A549 (cell line): ENCODE results near the gene MAP3K8. TPM values are rescaled to one million over a fixed set of nuclear protein-coding genes. Genes with fewer than 3 reads are reported as not detected.
A peak's percentile ranks its signal among the peaks of the same experiment; 100 is the strongest.

ENCODE experiments used
- ATAC-seq, 2 experiments: fragments of 200-7000 bp in 1 of 2; fragments of >200 bp in 1 of 2; cut with Nextera tagmentation in 1 of 2; cut with Tn5 transposase in 1 of 2; 3 replicates each; pipeline versions ENCODE4 v1.8.0 to v1.9.1; 2018 to 2020; ENCODE audit warnings: mild to moderate bottlenecking in 1 of 2, moderate library complexity in 1 of 2
- CTCF ChIA-PET: fragments of 300-600 bp; sonication (Branson Sonifier 250); formaldehyde crosslinking; extraction: SDS; loops from one replicate; lab custom pipeline; 2021; ENCODE audit warnings: antibody characterized with exemption, inconsistent platforms; lab: Yijun Ruan, JAX
- POLR2A ChIA-PET: fragments of 350-600 bp; formaldehyde crosslinking; extraction: SDS; loops from one replicate; lab custom pipeline; 2021; ENCODE audit warnings: antibody characterized with exemption, inconsistent platforms; lab: Yijun Ruan, JAX
- DNase-seq, 2 experiments: peaks; one replicate each; pipeline versions ENCODE4 v3.0.0 to v3.0.0-alpha.2; 2011 to 2016; ENCODE audit warnings: low read depth in 1 of 2, low spot score in 1 of 2
- FAIRE-seq: peaks from 2 replicates; lab custom pipeline; 2011; peaks lifted over from hg19 to GRCh38; lab: Jason Lieb, UNC
- H3K27ac ChIP-seq, 2 experiments: fragments of >200 bp; sonication (Bioruptor Twin); formaldehyde crosslinking; 3 replicates each; pipeline ENCODE4 v1.5.1; 2016 to 2017
- H3K4me1 ChIP-seq: fragments of >200 bp; sonication (Bioruptor Twin); formaldehyde crosslinking; 3 replicates; pipeline ENCODE4 v1.6.1; 2016
- H3K4me2 ChIP-seq: fragments of >200 bp; sonication (Bioruptor Twin); formaldehyde crosslinking; 3 replicates; pipeline ENCODE4 v1.6.1; 2016
- H3K4me3 ChIP-seq: fragments of >200 bp; sonication (Bioruptor Twin); formaldehyde crosslinking; 3 replicates; pipeline ENCODE4 v1.5.1; 2016
- H3K9me3 ChIP-seq: fragments of >200 bp; sonication (Bioruptor Twin); formaldehyde crosslinking; 3 replicates; pipeline ENCODE4 v1.6.1; 2016
- CBX2 ChIP-seq: fragments of 200-600 bp; sonication (generic); IDR thresholded peaks from 2 replicates; pipeline ENCODE4 v1.6.1; 2016; ENCODE audit warnings: low read depth, mild to moderate bottlenecking, borderline replicate concordance
- CBX8 ChIP-seq: fragments of 200-600 bp; sonication (generic); IDR thresholded peaks from 2 replicates; pipeline ENCODE4 v1.6.1; 2016
- CHD2 ChIP-seq: fragments of 150-350 bp; IDR thresholded peaks from 2 replicates; pipeline ENCODE4 v1.6.1; 2014; ENCODE audit warnings: low read length; ENCODE audit not compliant: partially characterized antibody
- EHF ChIP-seq: fragments of 250-450 bp; sonication (Bioruptor Pico); IDR thresholded peaks from 2 replicates; pipeline ENCODE4 v1.5.0; 2020; ENCODE audit warnings: mild to moderate bottlenecking
- EHMT2 ChIP-seq: fragments of 200-600 bp; sonication (generic); IDR thresholded peaks from 2 replicates; pipeline ENCODE4 v1.6.1; 2016; ENCODE audit warnings: antibody characterized with exemption, low read depth, mild to moderate bottlenecking, moderate library complexity
- FOSB ChIP-seq: fragments of 250-450 bp; sonication (Bioruptor Pico); IDR thresholded peaks from 2 replicates; pipeline ENCODE4 v1.5.0; 2020; ENCODE audit warnings: mild to moderate bottlenecking, moderate library complexity
- HDAC2 ChIP-seq: fragments of 200-600 bp; sonication (generic); IDR thresholded peaks from 2 replicates; pipeline ENCODE4 v1.6.1; 2016
- JUNB ChIP-seq: fragments of >200 bp; sonication (Bioruptor Twin); formaldehyde crosslinking; IDR thresholded peaks from 2 replicates; pipeline ENCODE4 v1.6.1; 2016
- KDM1A ChIP-seq: fragments of 200-600 bp; sonication (generic); IDR thresholded peaks from 2 replicates; pipeline ENCODE4 v1.6.1; 2016; ENCODE audit warnings: low read depth, mild to moderate bottlenecking
- KDM5A ChIP-seq: fragments of 200-600 bp; sonication (generic); IDR thresholded peaks from 2 replicates; pipeline ENCODE4 v1.6.1; 2016; ENCODE audit warnings: antibody characterized with exemption, mild to moderate bottlenecking
- MAZ ChIP-seq: fragments of 150-350 bp; IDR thresholded peaks from 2 replicates; pipeline ENCODE4 v1.6.1; 2014; ENCODE audit warnings: antibody characterized with exemption, low read depth, low read length, borderline replicate concordance
- NPAS2 ChIP-seq: fragments of 250-450 bp; sonication (Bioruptor Pico); IDR thresholded peaks from 2 replicates; pipeline ENCODE4 v1.8.0; 2022; ENCODE audit warnings: mild to moderate bottlenecking, moderate library complexity, borderline replicate concordance
- POLR2A ChIP-seq: IDR thresholded peaks from 2 replicates; pipeline ENCODE4 v1.6.1; 2012; ENCODE audit warnings: mild to moderate bottlenecking, low read length
- POLR2AphosphoS2 ChIP-seq: conservative IDR thresholded peaks from 2 replicates; pipeline ENCODE4 v1.6.1; 2012; ENCODE audit warnings: low read length, improper control_type of control experiment, inconsistent platforms
- SMC3 ChIP-seq: fragments of >200 bp; sonication (Bioruptor Twin); formaldehyde crosslinking; IDR thresholded peaks from 3 replicates; pipeline ENCODE4 v1.6.1; 2018; ENCODE audit warnings: inconsistent platforms
- SREBF2 ChIP-seq: fragments of 450-650 bp; IDR thresholded peaks from 2 replicates; pipeline ENCODE4 v1.6.1; 2014; ENCODE audit warnings: mild to moderate bottlenecking, moderate library complexity
- TP53 ChIP-seq: fragments of 250-450 bp; sonication (Bioruptor Pico); IDR thresholded peaks from 2 replicates; pipeline ENCODE4 v1.5.0; 2021; ENCODE audit warnings: mild to moderate bottlenecking, moderate library complexity
- ZNF302 ChIP-seq: fragments of 250-450 bp; sonication (Bioruptor Pico); IDR thresholded peaks from 2 replicates; pipeline ENCODE4 v1.9.0; 2021; ENCODE audit warnings: inconsistent platforms, mild to moderate bottlenecking, moderate library complexity
- ZSCAN20 ChIP-seq: fragments of 250-450 bp; sonication (Bioruptor Pico); IDR thresholded peaks from 2 replicates; pipeline ENCODE4 v1.8.0; 2022; ENCODE audit warnings: mild to moderate bottlenecking, moderate library complexity
- WGBS: methylation state at CpG from one replicate; pipeline ENCODE4 v1.1.6; 2017; ENCODE audit errors: missing lambda C conversion rate; 5-methylcytosine and 5-hydroxymethylcytosine counted together
- polyA plus RNA-seq, 4 experiments: library from polyadenylated mRNA; depleted of rRNA in 3 of 4; stranded (reverse); fragments of >200 nt; fragmentation: RNase III in 1 of 4; extraction: RNeasy Plus Mini Kit Qiagen cat#74134 plus additional on column Dnase treatment in 1 of 4; gene quantifications; 2 replicates in 3 of 4; 3 replicates in 1 of 4; pipeline ENCODE4 v1.2.3, GENCODE V29; 2011 to 2017
- TF ChIP-seq, protein P1 (sequence below): fragments of 200-600 bp; sonication (generic); IDR thresholded peaks from 2 replicates; pipeline ENCODE4 v1.6.1; 2016; ENCODE audit warnings: antibody characterized with exemption, mild to moderate bottlenecking, moderate library complexity
- TF ChIP-seq, protein P2 (sequence below): IDR thresholded peaks from 2 replicates; pipeline ENCODE4 v1.6.1; 2012
- TF ChIP-seq, protein P3 (sequence below): IDR thresholded peaks from 2 replicates; pipeline ENCODE4 v1.6.1; 2012; ENCODE audit warnings: low read depth, borderline replicate concordance
- TF ChIP-seq, protein P4 (sequence below): fragments of >200 bp; sonication (Bioruptor Twin); formaldehyde crosslinking; IDR thresholded peaks from 3 replicates; pipeline ENCODE4 v1.6.1; 2016
- TF ChIP-seq, protein P5 (sequence below): fragments of >200 bp; sonication (Bioruptor Twin); formaldehyde crosslinking; IDR thresholded peaks from 3 replicates; pipeline ENCODE4 v1.5.1; 2016
- TF ChIP-seq, protein P6 (sequence below): fragments of >200 bp; sonication (Bioruptor Twin); formaldehyde crosslinking; IDR thresholded peaks from 2 replicates; pipeline ENCODE4 v1.6.1; 2016

The MAP3K8 gene
- polyA plus RNA-seq, 2 of the 4 experiments (the other 2 are of a cell fraction) = 26.4 to 50.8 TPM

DNA sequence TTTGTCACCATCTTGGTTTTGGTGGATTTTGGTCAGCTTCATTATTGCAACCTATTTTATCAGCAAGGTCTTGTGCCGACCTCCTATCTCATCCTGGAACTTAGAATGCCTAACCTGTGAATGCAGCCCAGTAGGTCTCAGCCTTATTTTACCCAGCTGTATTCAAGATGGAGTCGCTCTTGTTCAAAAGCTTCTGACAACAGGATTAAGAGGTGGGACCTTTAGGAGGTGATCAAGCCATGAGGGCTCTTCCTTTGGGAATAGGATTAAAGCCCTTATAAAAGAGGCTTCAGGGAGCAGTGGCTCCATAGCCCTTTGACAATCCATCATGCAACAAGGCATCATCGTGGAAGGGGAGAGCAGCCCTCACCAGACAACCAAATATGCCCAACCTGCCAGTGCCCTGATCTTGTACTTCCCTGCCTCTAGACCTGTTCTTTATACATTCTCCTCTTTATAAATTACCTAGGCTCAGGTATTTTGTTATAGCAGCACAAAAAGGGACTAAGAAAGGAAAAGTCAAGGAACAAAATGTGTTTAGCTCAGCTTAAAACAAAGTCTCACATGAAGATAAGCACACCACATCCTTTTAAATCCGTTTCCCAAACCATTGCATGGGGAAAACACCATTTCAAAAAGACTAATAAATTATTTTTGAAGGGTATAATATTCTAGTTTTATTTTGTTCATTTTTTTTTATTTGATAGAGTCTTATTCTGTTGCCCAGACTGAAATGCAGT, 8.5 kb upstream of the MAP3K8 start (continued):
- TF ChIP-seq EHF (peak; percentile 93), NPAS2 (CRISPR knock-in tag) (peak; percentile 49; the same call in 1 of the 2 replicates), ZSCAN20 (0 out of 2 replicates have a peak, but pooled peaks have one; percentile 28), MAZ (no peak)
- TF ChIP-seq, protein P1, sequence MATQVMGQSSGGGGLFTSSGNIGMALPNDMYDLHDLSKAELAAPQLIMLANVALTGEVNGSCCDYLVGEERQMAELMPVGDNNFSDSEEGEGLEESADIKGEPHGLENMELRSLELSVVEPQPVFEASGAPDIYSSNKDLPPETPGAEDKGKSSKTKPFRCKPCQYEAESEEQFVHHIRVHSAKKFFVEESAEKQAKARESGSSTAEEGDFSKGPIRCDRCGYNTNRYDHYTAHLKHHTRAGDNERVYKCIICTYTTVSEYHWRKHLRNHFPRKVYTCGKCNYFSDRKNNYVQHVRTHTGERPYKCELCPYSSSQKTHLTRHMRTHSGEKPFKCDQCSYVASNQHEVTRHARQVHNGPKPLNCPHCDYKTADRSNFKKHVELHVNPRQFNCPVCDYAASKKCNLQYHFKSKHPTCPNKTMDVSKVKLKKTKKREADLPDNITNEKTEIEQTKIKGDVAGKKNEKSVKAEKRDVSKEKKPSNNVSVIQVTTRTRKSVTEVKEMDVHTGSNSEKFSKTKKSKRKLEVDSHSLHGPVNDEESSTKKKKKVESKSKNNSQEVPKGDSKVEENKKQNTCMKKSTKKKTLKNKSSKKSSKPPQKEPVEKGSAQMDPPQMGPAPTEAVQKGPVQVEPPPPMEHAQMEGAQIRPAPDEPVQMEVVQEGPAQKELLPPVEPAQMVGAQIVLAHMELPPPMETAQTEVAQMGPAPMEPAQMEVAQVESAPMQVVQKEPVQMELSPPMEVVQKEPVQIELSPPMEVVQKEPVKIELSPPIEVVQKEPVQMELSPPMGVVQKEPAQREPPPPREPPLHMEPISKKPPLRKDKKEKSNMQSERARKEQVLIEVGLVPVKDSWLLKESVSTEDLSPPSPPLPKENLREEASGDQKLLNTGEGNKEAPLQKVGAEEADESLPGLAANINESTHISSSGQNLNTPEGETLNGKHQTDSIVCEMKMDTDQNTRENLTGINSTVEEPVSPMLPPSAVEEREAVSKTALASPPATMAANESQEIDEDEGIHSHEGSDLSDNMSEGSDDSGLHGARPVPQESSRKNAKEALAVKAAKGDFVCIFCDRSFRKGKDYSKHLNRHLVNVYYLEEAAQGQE = no peak
- TF ChIP-seq, all 56 proteins: peak for 10

DNA sequence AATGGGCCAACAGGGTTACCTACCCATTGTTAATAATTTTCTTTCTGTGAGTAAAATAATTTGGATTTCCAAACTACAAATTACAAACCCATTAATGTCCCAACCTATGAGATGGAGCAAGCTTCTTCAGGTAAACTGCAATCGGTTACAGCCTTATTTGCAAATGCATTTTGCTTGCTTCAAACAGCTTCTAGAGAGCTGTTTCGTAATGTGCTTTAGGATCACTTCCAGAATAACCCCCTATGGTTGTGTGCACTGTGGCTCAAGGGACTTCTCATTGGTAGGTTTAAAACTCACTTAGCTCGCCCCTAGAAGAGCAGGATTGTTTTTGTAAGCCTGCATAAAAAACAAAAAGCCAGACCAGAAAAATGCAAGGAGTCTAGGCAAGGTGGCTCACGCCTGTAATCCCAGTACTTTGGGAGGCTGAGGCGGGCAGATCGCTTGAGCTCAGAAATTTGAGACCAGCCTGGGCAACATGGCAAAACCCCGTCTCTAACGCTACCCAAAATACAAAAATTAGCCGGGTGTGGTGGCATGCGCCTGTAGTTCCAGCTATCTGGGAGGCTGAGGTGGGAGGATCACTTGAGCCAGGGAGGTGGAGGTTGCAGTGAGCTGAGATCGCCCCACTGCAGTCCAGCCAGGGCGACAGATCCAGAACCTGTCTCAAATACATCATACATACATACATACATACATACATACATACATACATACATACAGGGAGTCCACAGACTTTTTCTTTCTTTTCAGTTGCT, 3.3 kb upstream of the MAP3K8 start:
- WGBS = 90% methylated on average over 12 of the region's 12 CpGs
- DNase-seq (no peak), ATAC-seq (no peak), FAIRE-seq (no peak)
- Histone ChIP-seq H3K27ac (peak overlapping the region; percentile 65 to 97), H3K9me3 (no peaks in the 10 kb centered on the region), H3K4me2 (peak overlapping the region; percentile 74), H3K4me3 (no peak overlapping the region), H3K4me1 (peaks cover 29% of the 10 kb centered on the region)
- POLR2A ChIA-PET = no interaction called here
- TF ChIP-seq NPAS2 (CRISPR knock-in tag) = no peak
- no peak for TF ChIP-seq KDM1A
- no peak for TF ChIP-seq KDM5A
- TF ChIP-seq, protein P2, sequence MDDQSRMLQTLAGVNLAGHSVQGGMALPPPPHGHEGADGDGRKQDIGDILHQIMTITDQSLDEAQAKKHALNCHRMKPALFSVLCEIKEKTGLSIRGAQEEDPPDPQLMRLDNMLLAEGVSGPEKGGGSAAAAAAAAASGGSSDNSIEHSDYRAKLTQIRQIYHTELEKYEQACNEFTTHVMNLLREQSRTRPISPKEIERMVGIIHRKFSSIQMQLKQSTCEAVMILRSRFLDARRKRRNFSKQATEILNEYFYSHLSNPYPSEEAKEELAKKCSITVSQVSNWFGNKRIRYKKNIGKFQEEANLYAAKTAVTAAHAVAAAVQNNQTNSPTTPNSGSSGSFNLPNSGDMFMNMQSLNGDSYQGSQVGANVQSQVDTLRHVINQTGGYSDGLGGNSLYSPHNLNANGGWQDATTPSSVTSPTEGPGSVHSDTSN = no peak
- CTCF ChIA-PET = interaction anchor here (0.7 to 3.9 kb wide), 8 partner anchors 9 to 161 kb away, joined by 3 to 18 read pairs (median 4); no protein-coding TSS in a partner anchor

DNA sequence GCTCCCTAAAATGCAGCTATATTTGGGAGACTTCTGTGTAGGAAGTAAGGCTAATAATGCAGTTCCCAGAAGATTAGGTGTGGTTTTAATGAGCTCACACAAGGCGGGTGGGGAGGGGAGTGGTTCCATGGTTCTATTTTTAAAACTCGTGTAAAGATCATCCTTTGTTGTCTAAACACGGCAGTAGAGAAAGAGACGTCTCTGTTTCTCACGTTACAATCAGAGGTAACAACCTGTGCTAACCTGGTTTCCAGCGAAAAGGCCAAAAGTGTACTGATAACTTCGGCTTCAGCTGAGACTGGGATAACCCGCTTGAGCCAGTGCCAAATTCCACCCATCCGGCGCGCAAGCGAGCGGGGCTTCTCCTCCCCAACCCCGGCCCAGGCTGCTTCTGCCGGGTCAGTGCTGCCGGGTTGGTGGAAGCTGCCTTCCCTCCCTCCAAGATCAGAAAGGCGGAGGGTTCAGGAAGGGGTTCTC, 2.5 kb upstream of the MAP3K8 start:
- 0 out of 3 replicates have a peak overlapping the region, but pooled peaks have one; percentile 2 for H3K4me3 ChIP-seq
- H3K9me3 ChIP-seq = no peaks in the 10 kb centered on the region
- ATAC-seq (no peak), FAIRE-seq (no peak), DNase-seq (peak in 1 of 2 experiments; percentile 70)
- 22% methylated on average over 14 of the region's 17 CpGs for WGBS
- H3K4me2 ChIP-seq = peak overlapping the region; percentile 74
- ChIA-PET POLR2A (interaction anchor here (0.6 to 5.1 kb wide), 3 partner anchors 8 to 1445 kb away, joined by 4 to 117 read pairs (median 7); no protein-coding TSS in a partner anchor), CTCF (interaction anchor here (0.7 to 3.6 kb wide), 6 partner anchors 9 to 103 kb away, joined by 3 to 15 read pairs (median 4); no protein-coding TSS in a partner anchor)
- H3K4me1 ChIP-seq = peaks cover 34% of the 10 kb centered on the region
- H3K27ac ChIP-seq = peak overlapping the region; percentile 65 to 97
- TF ChIP-seq CHD2 (no peak), HDAC2 (no peak), POLR2AphosphoS2 (no peak), JUNB (no peak), TP53 (no peak), SMC3 (no peak), POLR2A (no peak), EHMT2 (no peak), FOSB (CRISPR knock-in tag) (no peak), ZNF302 (CRISPR knock-in tag) (no peak), CBX2 (no peak), SREBF2 (no peak), CBX8 (no peak)
- TF ChIP-seq, protein P3, sequence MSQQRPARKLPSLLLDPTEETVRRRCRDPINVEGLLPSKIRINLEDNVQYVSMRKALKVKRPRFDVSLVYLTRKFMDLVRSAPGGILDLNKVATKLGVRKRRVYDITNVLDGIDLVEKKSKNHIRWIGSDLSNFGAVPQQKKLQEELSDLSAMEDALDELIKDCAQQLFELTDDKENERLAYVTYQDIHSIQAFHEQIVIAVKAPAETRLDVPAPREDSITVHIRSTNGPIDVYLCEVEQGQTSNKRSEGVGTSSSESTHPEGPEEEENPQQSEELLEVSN = no peak
- TF ChIP-seq, protein P4, sequence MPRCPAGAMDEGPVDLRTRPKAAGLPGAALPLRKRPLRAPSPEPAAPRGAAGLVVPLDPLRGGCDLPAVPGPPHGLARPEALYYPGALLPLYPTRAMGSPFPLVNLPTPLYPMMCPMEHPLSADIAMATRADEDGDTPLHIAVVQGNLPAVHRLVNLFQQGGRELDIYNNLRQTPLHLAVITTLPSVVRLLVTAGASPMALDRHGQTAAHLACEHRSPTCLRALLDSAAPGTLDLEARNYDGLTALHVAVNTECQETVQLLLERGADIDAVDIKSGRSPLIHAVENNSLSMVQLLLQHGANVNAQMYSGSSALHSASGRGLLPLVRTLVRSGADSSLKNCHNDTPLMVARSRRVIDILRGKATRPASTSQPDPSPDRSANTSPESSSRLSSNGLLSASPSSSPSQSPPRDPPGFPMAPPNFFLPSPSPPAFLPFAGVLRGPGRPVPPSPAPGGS = no peak
- TF ChIP-seq, protein P5, sequence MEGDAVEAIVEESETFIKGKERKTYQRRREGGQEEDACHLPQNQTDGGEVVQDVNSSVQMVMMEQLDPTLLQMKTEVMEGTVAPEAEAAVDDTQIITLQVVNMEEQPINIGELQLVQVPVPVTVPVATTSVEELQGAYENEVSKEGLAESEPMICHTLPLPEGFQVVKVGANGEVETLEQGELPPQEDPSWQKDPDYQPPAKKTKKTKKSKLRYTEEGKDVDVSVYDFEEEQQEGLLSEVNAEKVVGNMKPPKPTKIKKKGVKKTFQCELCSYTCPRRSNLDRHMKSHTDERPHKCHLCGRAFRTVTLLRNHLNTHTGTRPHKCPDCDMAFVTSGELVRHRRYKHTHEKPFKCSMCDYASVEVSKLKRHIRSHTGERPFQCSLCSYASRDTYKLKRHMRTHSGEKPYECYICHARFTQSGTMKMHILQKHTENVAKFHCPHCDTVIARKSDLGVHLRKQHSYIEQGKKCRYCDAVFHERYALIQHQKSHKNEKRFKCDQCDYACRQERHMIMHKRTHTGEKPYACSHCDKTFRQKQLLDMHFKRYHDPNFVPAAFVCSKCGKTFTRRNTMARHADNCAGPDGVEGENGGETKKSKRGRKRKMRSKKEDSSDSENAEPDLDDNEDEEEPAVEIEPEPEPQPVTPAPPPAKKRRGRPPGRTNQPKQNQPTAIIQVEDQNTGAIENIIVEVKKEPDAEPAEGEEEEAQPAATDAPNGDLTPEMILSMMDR = no peak
- TF ChIP-seq, protein P6, sequence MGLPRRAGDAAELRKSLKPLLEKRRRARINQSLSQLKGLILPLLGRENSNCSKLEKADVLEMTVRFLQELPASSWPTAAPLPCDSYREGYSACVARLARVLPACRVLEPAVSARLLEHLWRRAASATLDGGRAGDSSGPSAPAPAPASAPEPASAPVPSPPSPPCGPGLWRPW = no peak
